ENCODE results near the gene MORF4L2. TPM values are rescaled to one million over a fixed set of nuclear protein-coding genes. Genes with fewer than 3 reads are reported as not detected.
A peak's percentile ranks its signal among the peaks of the same experiment; 100 is the strongest.

Gene MORF4L2
- total RNA-seq, result 268 TPM
- long read RNA-seq, transcript MORF4L2-206 (4 exons, 1,965 nt), result minor isoform, 33 of 333 reads
- long read RNA-seq, transcript MORF4L2-201 (4 exons, 1,824 nt), result minor isoform, 43 of 333 reads
- long read RNA-seq, transcript MORF4L2-203 (4 exons, 1,983 nt), result minor isoform, 43 of 333 reads
- long read RNA-seq, transcript MORF4L2-215 (4 exons, 451 nt), result major isoform, 90 of 333 reads
- long read RNA-seq, partial matches to known transcripts, result 10 of 333 reads
- long read RNA-seq, other reads (novel, unspliced or antisense), result 68 of 333 reads

- DNase-seq (ENCODE audit: low spot score), result no peak
Observed at GRCh38 chrX:103686199-103687072, at the start of gene MORF4L2. Gene MORF4L2, minus strand, starts transcription at chrX:103686699. Its CDS starts 9,672 bp downstream, at chrX:103677027.

- DNase-seq (ENCODE audit: low spot score), result no peak
Observed at GRCh38 chrX:103734125-103734760, 47.7 kb upstream of the MORF4L2 start.

- DNase-seq (ENCODE audit: low spot score), result no peak
Observed at GRCh38 chrX:103733017-103733416, 46.5 kb upstream of the MORF4L2 start.

- no peak for DNase-seq (ENCODE audit: low spot score)
Observed at GRCh38 chrX:103730796-103731493, 44.4 kb upstream of the MORF4L2 start.

- DNase-seq (ENCODE audit: low spot score), result no peak
Observed at GRCh38 chrX:103730147-103730795, 43.8 kb upstream of the MORF4L2 start.

- DNase-seq (ENCODE audit: low spot score), result no peak
Observed at GRCh38 chrX:103729015-103729414, 42.5 kb upstream of the MORF4L2 start.

- DNase-seq (ENCODE audit: low spot score), result no peak
Observed at GRCh38 chrX:103727115-103727514, 40.6 kb upstream of the MORF4L2 start.

GRCh38 chrX:103726477-103726876, 40.0 kb upstream of the MORF4L2 start:
- no peak for DNase-seq (ENCODE audit: low spot score)

GRCh38 chrX:103722505-103722904, 36.0 kb upstream of the MORF4L2 start:
- DNase-seq (ENCODE audit: low spot score), result no peak

- no peak for DNase-seq (ENCODE audit: low spot score)
Observed at GRCh38 chrX:103718120-103718519, 31.6 kb upstream of the MORF4L2 start.

GRCh38 chrX:103716962-103717361, 30.5 kb upstream of the MORF4L2 start:
- no peak for DNase-seq (ENCODE audit: low spot score)

- no peak for DNase-seq (ENCODE audit: low spot score)
Observed at GRCh38 chrX:103710609-103711008, 24.1 kb upstream of the MORF4L2 start, which contains the start of gene TMEM31. Gene TMEM31, plus strand, starts transcription at chrX:103710909. Its CDS starts 1,350 bp downstream, at chrX:103712259.

- no peak for DNase-seq (ENCODE audit: low spot score)
Observed at GRCh38 chrX:103704863-103705262, 18.4 kb upstream of the MORF4L2 start.

- no peak for DNase-seq (ENCODE audit: low spot score)
Observed at GRCh38 chrX:103699243-103699642, 12.7 kb upstream of the MORF4L2 start.

GRCh38 chrX:103697687-103698086, 11.2 kb upstream of the MORF4L2 start:
- no peak for DNase-seq (ENCODE audit: low spot score)

GRCh38 chrX:103691059-103691458, 4.6 kb upstream of the MORF4L2 start:
- no peak for DNase-seq (ENCODE audit: low spot score)

- no peak for DNase-seq (ENCODE audit: low spot score)
Observed at GRCh38 chrX:103688946-103689345, 2.4 kb upstream of the MORF4L2 start.

GRCh38 chrX:103687696-103688201, 1.2 kb upstream of the MORF4L2 start:
- DNase-seq (ENCODE audit: low spot score), result no peak

GRCh38 chrX:103687073-103687695, 685 bp upstream of the MORF4L2 start:
- DNase-seq (ENCODE audit: low spot score), result peak; percentile 93

GRCh38 chrX:103685396-103685795, 1.1 kb downstream of the MORF4L2 start:
- no peak for DNase-seq (ENCODE audit: low spot score)
